Measurements from ENCODE around the gene SH3RF3. TPM values are rescaled to one million over a fixed set of nuclear protein-coding genes. Genes with fewer than 3 reads are reported as not detected.

The SH3RF3 gene
- total RNA-seq, 1 experiment from 2014 or later, result 0.82 TPM

DNA sequence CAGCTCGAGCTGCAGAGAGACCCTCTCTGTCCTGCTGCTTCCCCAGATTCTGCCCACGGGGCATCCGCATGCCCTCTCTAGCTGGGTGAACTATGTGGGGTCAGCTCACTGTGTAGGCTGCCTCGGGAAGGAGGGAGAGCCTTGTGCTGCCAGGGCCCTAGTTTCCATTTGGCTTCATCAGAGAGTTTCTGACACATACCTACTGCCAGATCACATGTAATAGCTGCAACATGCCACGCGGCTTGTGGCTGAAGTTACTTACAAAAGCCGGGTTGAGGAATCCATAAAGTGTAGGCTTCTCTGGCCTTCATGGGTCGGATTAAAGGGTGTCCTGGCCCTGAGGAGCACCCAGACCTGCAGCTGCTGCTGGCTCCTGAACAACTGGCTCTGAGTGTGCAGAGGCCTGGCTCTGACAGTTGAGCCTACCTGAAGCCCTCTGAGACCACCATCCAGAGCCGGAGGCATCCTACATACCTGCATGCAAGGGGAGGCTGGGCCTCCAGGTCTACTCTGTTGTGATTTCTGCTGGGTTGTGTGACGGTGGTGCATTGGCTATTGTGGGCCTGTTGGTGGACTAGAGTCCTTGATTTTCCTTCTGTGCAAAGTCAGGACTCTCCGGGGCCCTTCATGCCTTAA, 130.0 kb downstream of the SH3RF3 start:
- DNase-seq, result no peak
- Histone ChIP-seq H3K4me3 (no peak overlapping the region), H3K9me3 (no peaks in the 10 kb centered on the region), H3K36me3 (no peaks in the 10 kb centered on the region), H3K27me3 (no peaks in the 10 kb centered on the region)

DNA sequence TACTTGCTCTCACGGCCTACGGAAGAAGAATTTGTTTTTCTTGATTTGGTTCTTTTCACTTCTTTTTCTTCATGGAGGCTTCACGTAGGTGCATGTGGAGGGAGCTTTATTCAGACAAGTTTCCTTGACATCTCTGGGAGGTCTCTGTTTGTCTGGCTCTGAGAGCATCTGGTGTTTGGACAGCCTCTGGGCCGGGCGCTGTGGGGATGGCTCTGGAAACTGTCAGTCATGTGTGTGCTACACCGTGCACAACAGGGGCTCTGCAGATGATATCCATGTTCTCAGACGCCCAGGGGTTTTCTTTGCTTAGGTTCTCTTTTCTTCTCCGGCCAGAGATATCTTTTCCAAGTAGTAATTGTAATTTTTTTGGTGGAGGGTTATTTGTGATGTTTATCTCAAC, 130.7 kb downstream of the SH3RF3 start:
- Histone ChIP-seq H3K27me3 (no peaks in the 10 kb centered on the region), H3K9me3 (no peaks in the 10 kb centered on the region), H3K4me3 (no peak overlapping the region), H3K36me3 (no peaks in the 10 kb centered on the region)
- no peak for DNase-seq

DNA sequence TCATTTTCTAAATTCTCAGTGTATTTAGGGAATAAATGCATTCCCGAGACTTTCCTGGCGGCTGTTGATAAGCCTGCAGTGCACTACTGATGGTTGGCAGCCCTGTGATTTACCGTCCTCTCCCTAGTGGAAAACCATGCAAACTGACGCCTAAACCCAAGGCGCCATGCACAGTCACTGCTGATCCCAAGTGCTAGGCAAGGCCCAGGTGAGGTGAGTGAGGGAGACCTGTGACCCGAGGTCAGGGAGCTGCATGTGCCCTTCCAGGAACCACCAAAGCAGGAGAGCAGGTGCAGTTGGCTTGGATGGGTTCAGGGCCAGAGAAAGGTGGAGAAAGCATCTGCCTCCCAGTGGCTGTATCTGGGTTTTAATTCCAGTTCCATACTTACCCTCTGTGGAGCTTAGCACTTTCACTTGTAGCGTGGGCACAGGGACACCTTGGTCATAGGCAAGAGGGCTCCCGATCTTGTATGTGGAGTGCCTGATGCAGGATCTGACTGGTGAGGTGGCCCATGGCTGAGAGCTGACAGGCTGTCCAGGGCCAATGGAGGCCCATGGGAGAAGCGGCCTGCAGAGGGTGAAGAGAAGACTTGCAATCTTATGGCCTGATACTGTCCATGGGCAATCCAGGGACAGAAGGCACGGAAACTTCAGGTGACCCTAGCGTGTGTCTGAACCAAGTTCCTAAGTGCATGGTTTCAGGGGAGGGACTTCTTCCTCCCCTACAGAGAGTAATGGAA, 131.3 kb downstream of the SH3RF3 start:
- Histone ChIP-seq H3K27me3 (no peaks in the 10 kb centered on the region), H3K9me3 (no peaks in the 10 kb centered on the region), H3K36me3 (no peaks in the 10 kb centered on the region), H3K4me3 (no peak overlapping the region)
- DNase-seq, result no peak

GRCh38 chr2:109260886-109261700, 132.1 kb downstream of the SH3RF3 start:
- no peak overlapping the region for H3K4me3 ChIP-seq
- no peaks in the 10 kb centered on the region for H3K9me3 ChIP-seq
- DNase-seq, result no peak
- H3K27me3 ChIP-seq, result no peaks in the 10 kb centered on the region
- no peaks in the 10 kb centered on the region for H3K36me3 ChIP-seq

DNA sequence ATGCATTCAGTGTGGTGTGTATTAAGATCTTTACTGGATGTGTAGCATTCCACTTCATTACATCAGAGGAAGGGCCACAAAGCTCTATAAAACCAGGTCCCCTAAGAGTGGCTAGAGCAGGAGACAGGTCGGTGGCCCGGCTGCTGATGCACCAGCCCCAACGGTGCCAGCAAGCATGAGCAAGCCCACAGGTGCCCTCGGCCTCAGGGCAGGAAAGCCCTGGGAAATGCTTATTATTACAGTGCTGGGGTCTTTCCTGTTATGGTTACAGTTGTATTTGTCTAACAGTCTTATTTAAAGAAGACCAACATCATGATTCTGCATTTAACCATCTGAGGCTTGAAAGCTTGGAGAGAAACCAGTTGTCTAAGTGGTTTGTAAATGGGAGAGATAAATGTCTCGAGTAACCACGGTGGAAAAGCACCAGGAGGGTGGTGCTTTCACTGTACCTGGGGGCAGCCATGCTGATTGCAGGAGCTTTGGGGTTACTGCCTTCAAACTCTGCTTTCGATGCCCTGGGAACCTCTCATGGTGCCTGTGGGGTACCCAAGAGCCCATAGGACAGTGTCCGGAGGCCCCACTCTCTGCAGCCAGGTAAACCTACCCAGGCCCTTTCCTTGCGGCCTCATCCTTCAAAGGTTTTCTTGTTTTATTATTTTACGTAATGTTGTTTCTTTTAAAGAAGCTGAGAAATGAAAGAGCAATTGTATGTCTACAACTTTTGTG, 133.1 kb downstream of the SH3RF3 start:
- H3K4me3 ChIP-seq, result no peak overlapping the region
- no peaks in the 10 kb centered on the region for H3K9me3 ChIP-seq
- no peaks in the 10 kb centered on the region for H3K36me3 ChIP-seq
- no peak for DNase-seq
- no peaks in the 10 kb centered on the region for H3K27me3 ChIP-seq

DNA sequence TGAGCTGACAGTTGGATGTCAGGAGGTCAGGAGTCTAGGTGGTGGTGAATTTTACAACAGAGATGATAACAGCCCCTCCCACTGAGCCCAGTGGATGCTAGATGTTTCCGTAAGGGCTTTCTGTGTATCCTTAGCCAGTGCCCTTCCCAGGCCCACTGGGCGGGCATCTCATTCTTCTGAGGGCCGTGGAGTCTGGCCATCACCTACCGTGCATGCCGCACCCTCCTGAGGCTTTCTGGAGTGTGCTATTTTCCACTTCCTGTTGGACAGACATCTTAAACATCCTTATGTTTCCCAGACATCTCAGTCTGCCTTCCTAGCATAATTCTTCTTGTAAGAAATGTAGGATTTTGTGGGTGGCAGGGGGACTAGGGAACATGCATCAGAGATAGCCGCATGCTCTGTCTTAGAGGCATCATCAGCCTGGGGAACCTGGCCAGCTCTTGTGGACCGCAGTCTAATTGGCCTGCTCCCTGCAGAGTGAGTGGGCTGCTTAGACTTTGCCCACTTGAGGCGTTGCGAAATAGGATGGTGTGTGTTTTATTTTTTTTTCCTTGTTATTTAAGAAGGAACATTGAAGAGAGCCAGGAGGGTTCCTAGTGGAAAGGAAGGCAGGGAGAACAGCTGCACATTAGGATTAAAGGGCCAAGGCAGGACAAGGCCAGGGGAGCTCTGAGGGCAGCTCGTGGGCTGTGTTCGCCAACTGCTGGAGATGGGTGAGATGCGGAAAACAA, 135.8 kb downstream of the SH3RF3 start:
- Histone ChIP-seq H3K9me3 (no peaks in the 10 kb centered on the region), H3K4me3 (no peak overlapping the region), H3K27me3 (no peaks in the 10 kb centered on the region), H3K36me3 (no peaks in the 10 kb centered on the region)
- DNase-seq, result peak; percentile 68

GRCh38 chr2:109265369-109265768, 136.4 kb downstream of the SH3RF3 start:
- H3K4me3 ChIP-seq, result no peak overlapping the region
- no peaks in the 10 kb centered on the region for H3K9me3 ChIP-seq
- no peaks in the 10 kb centered on the region for H3K27me3 ChIP-seq
- DNase-seq, result no peak
- no peaks in the 10 kb centered on the region for H3K36me3 ChIP-seq

DNA sequence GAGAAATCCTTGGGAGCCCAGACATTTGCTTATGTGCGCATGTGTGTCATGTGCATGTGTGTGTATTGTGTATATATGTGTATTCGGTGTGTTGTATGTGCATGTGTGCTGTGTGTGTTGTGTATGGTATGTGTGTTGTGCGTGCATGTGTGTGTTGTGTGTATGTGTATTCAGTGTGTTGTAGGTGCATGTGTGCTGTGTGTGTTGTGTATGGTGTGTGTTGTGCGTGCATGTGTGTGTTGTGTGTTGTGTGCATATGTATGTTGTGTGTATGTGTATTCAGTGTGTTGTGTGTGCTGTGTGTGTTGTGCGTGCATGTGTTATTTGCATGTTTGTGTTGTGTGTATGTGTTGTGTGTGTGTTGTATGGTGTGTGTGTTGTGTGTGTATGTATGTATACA, 136.9 kb downstream of the SH3RF3 start:
- H3K27me3 ChIP-seq, result no peaks in the 10 kb centered on the region
- H3K4me3 ChIP-seq, result no peak overlapping the region
- DNase-seq, result no peak
- no peaks in the 10 kb centered on the region for H3K36me3 ChIP-seq
- H3K9me3 ChIP-seq, result no peaks in the 10 kb centered on the region

DNA sequence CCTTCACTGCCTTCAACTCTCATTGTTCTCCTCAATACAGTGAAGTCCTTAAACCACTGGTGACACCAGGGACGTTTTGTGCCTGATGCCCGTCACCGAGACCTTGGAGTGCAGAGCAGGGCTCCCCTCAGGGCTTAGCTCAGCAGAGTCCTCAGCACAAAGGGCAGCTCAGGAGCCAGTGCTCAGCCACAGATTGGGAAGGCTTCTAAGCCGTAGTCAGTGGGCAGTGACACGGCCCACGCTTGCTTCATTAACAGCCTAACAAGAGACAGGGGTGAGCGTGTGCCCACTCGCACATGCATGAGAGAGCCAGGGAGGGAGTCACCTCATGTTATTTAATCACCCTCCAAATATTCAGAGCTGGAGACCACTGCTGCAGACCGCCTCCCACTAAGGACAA, 137.5 kb downstream of the SH3RF3 start:
- DNase-seq, result no peak
- H3K27me3 ChIP-seq, result no peaks in the 10 kb centered on the region
- H3K36me3 ChIP-seq, result no peaks in the 10 kb centered on the region
- H3K4me3 ChIP-seq, result no peak overlapping the region
- no peaks in the 10 kb centered on the region for H3K9me3 ChIP-seq

GRCh38 chr2:109266998-109267854, 138.2 kb downstream of the SH3RF3 start:
- Histone ChIP-seq H3K36me3 (no peaks in the 10 kb centered on the region), H3K27me3 (no peaks in the 10 kb centered on the region), H3K4me3 (no peak overlapping the region), H3K9me3 (no peaks in the 10 kb centered on the region)
- DNase-seq, result no peak

GRCh38 chr2:109268916-109269315, 139.9 kb downstream of the SH3RF3 start:
- H3K27me3 ChIP-seq, result no peaks in the 10 kb centered on the region
- no peak overlapping the region for H3K4me3 ChIP-seq
- DNase-seq, result no peak
- no peaks in the 10 kb centered on the region for H3K36me3 ChIP-seq
- H3K9me3 ChIP-seq, result no peaks in the 10 kb centered on the region

DNA sequence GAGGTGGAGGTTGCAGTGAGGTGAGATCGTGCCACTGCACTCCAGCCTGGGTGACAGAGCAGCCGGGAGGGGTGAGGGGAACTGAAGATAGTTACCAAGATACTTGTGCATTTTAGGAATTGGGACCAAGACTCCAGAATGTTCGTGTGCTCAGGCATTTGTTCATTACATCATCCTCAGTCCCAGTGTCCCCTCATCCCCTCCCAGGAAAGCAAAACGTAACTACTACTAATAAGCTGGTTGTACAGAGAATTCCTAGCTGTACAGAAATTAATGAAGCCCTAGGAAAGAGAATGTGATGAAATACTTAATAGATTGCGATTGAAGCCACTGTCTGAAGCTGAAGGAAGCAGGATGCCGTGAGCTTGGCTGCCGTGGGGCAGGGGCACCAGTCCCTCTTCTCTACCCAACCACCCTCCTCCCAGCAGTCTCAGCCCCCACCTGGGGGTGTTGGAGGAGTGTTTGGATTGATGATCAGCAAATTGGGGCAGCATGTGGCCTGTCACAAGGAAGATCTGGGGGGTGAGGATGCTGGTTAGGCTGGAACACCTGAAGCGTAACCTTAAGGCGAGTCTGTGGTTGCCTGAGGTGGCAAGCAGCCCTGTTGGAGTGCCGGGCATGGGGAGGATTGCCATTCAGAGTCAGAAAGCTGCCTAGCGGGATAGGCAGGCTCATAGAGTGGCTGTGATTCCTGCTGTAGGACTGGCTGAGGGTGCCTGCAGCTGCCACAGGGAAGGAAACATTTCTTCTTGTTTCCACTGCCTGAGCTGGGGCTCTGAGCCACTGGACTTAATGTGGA, 140.9 kb downstream of the SH3RF3 start:
- no peak overlapping the region for H3K4me3 ChIP-seq
- no peaks in the 10 kb centered on the region for H3K36me3 ChIP-seq
- no peaks in the 10 kb centered on the region for H3K9me3 ChIP-seq
- no peak for DNase-seq
- no peaks in the 10 kb centered on the region for H3K27me3 ChIP-seq

DNA sequence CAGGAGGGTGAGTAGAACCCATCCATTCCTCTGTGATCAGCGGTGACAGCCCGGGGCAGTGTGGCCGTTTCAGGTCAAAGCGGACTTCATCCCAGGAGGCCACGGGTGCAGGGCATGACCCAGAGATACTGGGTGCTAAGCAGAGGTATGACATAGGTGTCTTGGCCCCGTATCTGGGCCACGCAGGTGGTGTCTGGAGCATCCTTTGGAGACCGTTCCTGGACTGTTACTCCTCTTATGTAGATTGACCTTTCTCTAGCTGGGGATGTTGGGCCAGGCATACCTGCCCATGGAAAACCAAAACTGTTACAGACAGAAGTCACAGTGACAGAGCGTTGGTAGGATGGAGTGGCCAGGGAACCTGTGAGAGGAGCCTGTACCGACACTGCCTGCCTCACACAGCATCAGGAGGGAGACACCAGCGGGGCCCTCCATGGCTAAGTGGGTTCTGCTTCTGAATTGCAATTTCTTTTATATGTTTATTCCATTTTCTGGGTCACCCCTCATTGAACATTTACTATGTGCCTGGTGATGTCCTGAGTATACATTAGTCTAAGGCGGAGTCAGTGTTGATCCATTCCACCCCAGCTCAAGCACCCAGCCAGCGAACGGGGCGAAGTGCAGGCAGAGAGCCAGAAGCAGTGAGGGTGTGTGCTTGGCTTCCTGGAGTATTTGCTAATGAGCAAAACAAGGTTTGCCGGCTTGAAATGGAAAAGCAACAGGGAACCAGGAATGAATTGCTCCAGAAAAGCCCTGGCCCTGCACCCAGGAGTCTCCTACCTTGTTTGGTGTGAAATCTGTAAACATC, 141.7 kb downstream of the SH3RF3 start:
- Histone ChIP-seq H3K36me3 (no peaks in the 10 kb centered on the region), H3K4me3 (no peak overlapping the region), H3K27me3 (no peaks in the 10 kb centered on the region), H3K9me3 (no peaks in the 10 kb centered on the region)
- no peak for DNase-seq

DNA sequence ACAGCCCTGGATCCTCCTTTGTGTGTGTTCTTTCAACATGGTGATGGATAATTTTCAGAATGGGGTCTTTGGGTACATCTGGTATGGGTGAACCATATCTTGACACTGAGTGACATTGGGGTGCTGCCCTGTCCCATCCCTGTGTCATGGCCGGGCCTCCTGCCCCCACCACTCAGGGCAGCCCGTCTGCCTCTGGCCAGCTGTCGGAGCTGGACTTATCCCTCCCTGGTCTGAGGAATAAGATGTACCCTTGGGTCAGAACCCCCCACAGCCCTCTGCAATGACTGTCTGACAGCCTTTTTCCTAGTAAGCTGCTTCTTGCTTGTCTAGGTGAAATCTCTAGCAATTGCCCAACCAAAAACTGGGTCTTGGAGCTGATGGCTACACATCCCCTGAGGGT, 142.9 kb downstream of the SH3RF3 start:
- no peak overlapping the region for H3K4me3 ChIP-seq
- no peaks in the 10 kb centered on the region for H3K27me3 ChIP-seq
- H3K9me3 ChIP-seq, result no peaks in the 10 kb centered on the region
- no peaks in the 10 kb centered on the region for H3K36me3 ChIP-seq
- no peak for DNase-seq

All from MG63 (cell line).